GM23338 (cell line): ENCODE data around the gene BTRC. TPM values are rescaled to one million over a fixed set of nuclear protein-coding genes. Genes with fewer than 3 reads are reported as not detected.

Experiments
- ATAC-seq: fragments of 200-7000 bp; cut with Tn5 transposase; 3 replicates; pipeline ENCODE4 v1.9.1; 2020
- DNase-seq: peaks from one replicate; pipeline ENCODE4 v3.0.0-alpha.2; 2015; ENCODE audit warnings: low spot score
- H2AFZ ChIP-seq: fragments of 200-600 bp; sonication (generic); 2 replicates; pipeline ENCODE4 v1.8.0; 2016; ENCODE audit warnings: antibody characterized with exemption, mild to moderate bottlenecking, moderate library complexity
- H3F3A ChIP-seq: fragments of 200-600 bp; sonication (generic); replicated peaks from 2 replicates; pipeline ENCODE4 v1.8.0; 2017; ENCODE audit warnings: antibody characterized with exemption, mixed run types, low read depth
- H3K27ac ChIP-seq: fragments of 200-600 bp; sonication (generic); 2 replicates; pipeline ENCODE4 v1.6.1; 2016; ENCODE audit warnings: low read depth
- H3K27me3 ChIP-seq: fragments of 200-600 bp; sonication (generic); 2 replicates; pipeline ENCODE4 v1.8.0; 2016; ENCODE audit warnings: mild to moderate bottlenecking, mixed run types, moderate library complexity; ENCODE audit not compliant: insufficient read depth
- H3K36me3 ChIP-seq: fragments of 200-600 bp; sonication (generic); 2 replicates; pipeline ENCODE4 v1.8.0; 2016; ENCODE audit warnings: mild to moderate bottlenecking; ENCODE audit not compliant: insufficient read depth
- H3K4me1 ChIP-seq: fragments of 200-600 bp; sonication (generic); 2 replicates; pipeline ENCODE4 v1.8.0; 2016; ENCODE audit warnings: mild to moderate bottlenecking, moderate library complexity; ENCODE audit not compliant: insufficient read depth
- H3K4me2 ChIP-seq: fragments of 200-600 bp; sonication (generic); 2 replicates; pipeline ENCODE4 v1.7.1; 2017; ENCODE audit warnings: mixed run types
- H3K4me3 ChIP-seq: fragments of 200-600 bp; sonication (generic); 2 replicates; pipeline ENCODE4 v1.6.1; 2016; ENCODE audit warnings: mixed run types
- H3K79me2 ChIP-seq: fragments of 200-600 bp; sonication (generic); replicated peaks from 2 replicates; pipeline ENCODE4 v1.8.0; 2017; ENCODE audit warnings: mild to moderate bottlenecking; ENCODE audit not compliant: insufficient read depth
- H3K9me2 ChIP-seq: fragments of 200-600 bp; sonication (generic); 2 replicates; pipeline ENCODE4 v1.8.0; 2017; ENCODE audit not compliant: insufficient read depth
- H4K20me1 ChIP-seq: fragments of 200-600 bp; sonication (generic); replicated peaks from 2 replicates; pipeline ENCODE4 v1.8.0; 2017; ENCODE audit warnings: mild to moderate bottlenecking; ENCODE audit not compliant: insufficient read depth
- H3K27ac Mint-ChIP-seq: 2 replicates; pipeline ENCODE4 v1.8.0; 2020; ENCODE audit warnings: inconsistent platforms, mild to moderate bottlenecking, moderate library complexity, mixed read lengths
- H3K27me3 Mint-ChIP-seq: 3 replicates; pipeline ENCODE4 v1.8.0; 2022; ENCODE audit warnings: low read depth, mild to moderate bottlenecking, moderate library complexity, mixed read lengths, inconsistent platforms; ENCODE audit not compliant: insufficient read depth, poor library complexity
- H3K36me3 Mint-ChIP-seq: 3 replicates; pipeline ENCODE4 v1.8.0; 2021; ENCODE audit warnings: low read depth, mild to moderate bottlenecking, inconsistent platforms, moderate library complexity, mixed read lengths
- H3K4me1 Mint-ChIP-seq: 3 replicates; pipeline ENCODE4 v1.8.0; 2020; ENCODE audit warnings: mild to moderate bottlenecking, inconsistent platforms, mixed read lengths
- H3K4me3 Mint-ChIP-seq: 3 replicates; pipeline ENCODE4 v1.8.0; 2021; ENCODE audit warnings: moderate library complexity, mild to moderate bottlenecking, inconsistent platforms, mixed read lengths
- H3K9me3 Mint-ChIP-seq: 3 replicates; pipeline ENCODE4 v1.8.0; 2020; ENCODE audit warnings: moderate library complexity, mild to moderate bottlenecking, inconsistent platforms, mixed read lengths
- CREB1 ChIP-seq: fragments of 250-450 bp; sonication (Bioruptor Pico); IDR thresholded peaks from 2 replicates; pipeline ENCODE4 v1.5.0; 2020; ENCODE audit warnings: low read depth, mild to moderate bottlenecking, moderate library complexity
- EZH2 ChIP-seq: fragments of 200-600 bp; sonication (generic); IDR thresholded peaks from one replicate; pipeline ENCODE4 v1.8.0; 2017; ENCODE audit warnings: antibody characterized with exemption, mild to moderate bottlenecking, low read depth; ENCODE audit not compliant: unreplicated experiment
- EZH2phosphoT487 ChIP-seq: fragments of 200-600 bp; sonication (generic); IDR thresholded peaks from one replicate; pipeline ENCODE4 v1.8.1; 2018; ENCODE audit warnings: antibody characterized with exemption; ENCODE audit not compliant: unreplicated experiment
- JUNB ChIP-seq: IDR thresholded peaks from one replicate; pipeline ENCODE4 v1.6.1; 2016; ENCODE audit warnings: antibody characterized with exemption; ENCODE audit not compliant: unreplicated experiment
- NANOG ChIP-seq: IDR thresholded peaks from 2 replicates; pipeline ENCODE4 v1.6.1; 2016; ENCODE audit warnings: antibody characterized with exemption, borderline replicate concordance
- STAT1 ChIP-seq: IDR thresholded peaks from one replicate; pipeline ENCODE4 v1.6.1; 2016; ENCODE audit warnings: antibody characterized with exemption; ENCODE audit not compliant: unreplicated experiment
- ZNF331 ChIP-seq: fragments of 250-450 bp; sonication (Bioruptor Pico); IDR thresholded peaks from 2 replicates; pipeline ENCODE4 v1.5.0; 2020; ENCODE audit warnings: low read depth, mild to moderate bottlenecking, moderate library complexity
- polyA plus RNA-seq: library from polyadenylated mRNA; unstranded; fragments of >200 nt; fragmentation: Nextera tagmentation; extraction: Ambion mirVana; gene quantifications from 2 replicates; pipeline ENCODE4 v1.2.1, GENCODE V29; 2016
- total RNA-seq: library from RNA; depleted of rRNA; stranded (reverse); fragments of >200 nt; shearing (Covaris generic); gene quantifications from 2 replicates; pipeline ENCODE4 v1.2.3, GENCODE V29; 2014
- TF ChIP-seq, protein P1 (sequence below): IDR thresholded peaks from one replicate; pipeline ENCODE4 v1.6.1; 2018; ENCODE audit warnings: antibody characterized with exemption; ENCODE audit not compliant: unreplicated experiment
- TF ChIP-seq, protein P2 (sequence below), 2 experiments: fragments of 200-600 bp in 1 of 2; sonication (generic) in 1 of 2; conservative IDR thresholded peaks; 2 replicates each; pipeline versions ENCODE4 v1.5.1 to v1.6.1; 2016 to 2017; ENCODE audit warnings: antibody characterized with exemption in 2 of 2, low read depth in 2 of 2, mild to moderate bottlenecking in 2 of 2, moderate library complexity in 1 of 2
- TF ChIP-seq, protein P3 (sequence below): IDR thresholded peaks from 2 replicates; pipeline ENCODE4 v1.6.1; 2016; ENCODE audit warnings: antibody characterized with exemption
- TF ChIP-seq, protein P4 (sequence below): fragments of 250-450 bp; sonication (Bioruptor Pico); IDR thresholded peaks from 2 replicates; pipeline ENCODE4 v1.5.0; 2020; ENCODE audit warnings: mild to moderate bottlenecking, moderate library complexity

BTRC gene
- total and polyA plus RNA-seq, 2 experiments from 2014 or later, result 10.0 to 17.5 TPM

DNA sequence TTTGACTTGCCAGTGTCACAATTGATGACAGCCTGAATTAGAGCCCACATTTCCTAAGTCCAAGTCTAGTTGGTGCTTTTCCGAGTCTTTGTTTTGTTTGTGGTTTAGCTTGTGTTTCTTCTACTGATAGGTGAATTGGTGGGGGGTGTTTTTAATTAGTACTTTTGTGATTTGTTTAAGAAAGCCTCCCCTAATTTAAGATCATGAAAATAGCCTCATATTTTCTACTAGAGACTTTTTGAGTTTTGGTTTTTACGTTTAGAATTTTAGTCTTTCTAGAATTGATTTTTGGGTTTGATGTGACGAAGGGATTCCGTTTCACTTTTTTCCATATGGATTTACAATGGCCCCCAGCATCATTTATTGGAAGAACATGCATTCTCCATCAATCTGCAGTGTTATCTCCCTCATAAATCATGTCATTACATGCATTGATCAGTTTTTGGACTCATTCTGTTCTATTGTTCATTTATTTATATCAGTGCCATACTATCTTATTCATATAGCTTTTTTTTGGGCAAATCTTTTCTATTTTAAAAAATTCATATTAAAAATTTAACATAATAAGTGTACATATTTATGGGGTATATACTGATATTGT, 32.8 kb downstream of the BTRC start:
- H3K4me3 Mint-ChIP-seq, result no peak overlapping the region
- Histone ChIP-seq H3K79me2 (0 out of 2 replicates have a peak, but pooled peaks cover 4% of the 10 kb centered on the region), H3K9me2 (no peaks in the 10 kb centered on the region), H3K4me3 (no peak overlapping the region), H3K4me2 (no peak overlapping the region), H3K27me3 (no peaks in the 10 kb centered on the region), H2AFZ (no peak overlapping the region), H3K4me1 (no peaks in the 10 kb centered on the region), H3K36me3 (no peaks in the 10 kb centered on the region), H3K27ac (no peak overlapping the region), H4K20me1 (0 out of 2 replicates have a peak, but pooled peaks cover 5% of the 10 kb centered on the region), H3F3A (no peaks in the 10 kb centered on the region)
- peaks cover 2% of the 10 kb centered on the region for H3K27me3 Mint-ChIP-seq
- ATAC-seq (no peak), DNase-seq (no peak)
- no peak overlapping the region for H3K27ac Mint-ChIP-seq
- TF ChIP-seq, protein P1, sequence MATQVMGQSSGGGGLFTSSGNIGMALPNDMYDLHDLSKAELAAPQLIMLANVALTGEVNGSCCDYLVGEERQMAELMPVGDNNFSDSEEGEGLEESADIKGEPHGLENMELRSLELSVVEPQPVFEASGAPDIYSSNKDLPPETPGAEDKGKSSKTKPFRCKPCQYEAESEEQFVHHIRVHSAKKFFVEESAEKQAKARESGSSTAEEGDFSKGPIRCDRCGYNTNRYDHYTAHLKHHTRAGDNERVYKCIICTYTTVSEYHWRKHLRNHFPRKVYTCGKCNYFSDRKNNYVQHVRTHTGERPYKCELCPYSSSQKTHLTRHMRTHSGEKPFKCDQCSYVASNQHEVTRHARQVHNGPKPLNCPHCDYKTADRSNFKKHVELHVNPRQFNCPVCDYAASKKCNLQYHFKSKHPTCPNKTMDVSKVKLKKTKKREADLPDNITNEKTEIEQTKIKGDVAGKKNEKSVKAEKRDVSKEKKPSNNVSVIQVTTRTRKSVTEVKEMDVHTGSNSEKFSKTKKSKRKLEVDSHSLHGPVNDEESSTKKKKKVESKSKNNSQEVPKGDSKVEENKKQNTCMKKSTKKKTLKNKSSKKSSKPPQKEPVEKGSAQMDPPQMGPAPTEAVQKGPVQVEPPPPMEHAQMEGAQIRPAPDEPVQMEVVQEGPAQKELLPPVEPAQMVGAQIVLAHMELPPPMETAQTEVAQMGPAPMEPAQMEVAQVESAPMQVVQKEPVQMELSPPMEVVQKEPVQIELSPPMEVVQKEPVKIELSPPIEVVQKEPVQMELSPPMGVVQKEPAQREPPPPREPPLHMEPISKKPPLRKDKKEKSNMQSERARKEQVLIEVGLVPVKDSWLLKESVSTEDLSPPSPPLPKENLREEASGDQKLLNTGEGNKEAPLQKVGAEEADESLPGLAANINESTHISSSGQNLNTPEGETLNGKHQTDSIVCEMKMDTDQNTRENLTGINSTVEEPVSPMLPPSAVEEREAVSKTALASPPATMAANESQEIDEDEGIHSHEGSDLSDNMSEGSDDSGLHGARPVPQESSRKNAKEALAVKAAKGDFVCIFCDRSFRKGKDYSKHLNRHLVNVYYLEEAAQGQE, result no peak
- TF ChIP-seq NANOG (no peak), EZH2 (no peak), EZH2phosphoT487 (no peak), JUNB (no peak), CREB1 (CRISPR knock-in tag) (no peak), ZNF331 (CRISPR knock-in tag) (no peak), STAT1 (no peak)
- TF ChIP-seq, protein P2, sequence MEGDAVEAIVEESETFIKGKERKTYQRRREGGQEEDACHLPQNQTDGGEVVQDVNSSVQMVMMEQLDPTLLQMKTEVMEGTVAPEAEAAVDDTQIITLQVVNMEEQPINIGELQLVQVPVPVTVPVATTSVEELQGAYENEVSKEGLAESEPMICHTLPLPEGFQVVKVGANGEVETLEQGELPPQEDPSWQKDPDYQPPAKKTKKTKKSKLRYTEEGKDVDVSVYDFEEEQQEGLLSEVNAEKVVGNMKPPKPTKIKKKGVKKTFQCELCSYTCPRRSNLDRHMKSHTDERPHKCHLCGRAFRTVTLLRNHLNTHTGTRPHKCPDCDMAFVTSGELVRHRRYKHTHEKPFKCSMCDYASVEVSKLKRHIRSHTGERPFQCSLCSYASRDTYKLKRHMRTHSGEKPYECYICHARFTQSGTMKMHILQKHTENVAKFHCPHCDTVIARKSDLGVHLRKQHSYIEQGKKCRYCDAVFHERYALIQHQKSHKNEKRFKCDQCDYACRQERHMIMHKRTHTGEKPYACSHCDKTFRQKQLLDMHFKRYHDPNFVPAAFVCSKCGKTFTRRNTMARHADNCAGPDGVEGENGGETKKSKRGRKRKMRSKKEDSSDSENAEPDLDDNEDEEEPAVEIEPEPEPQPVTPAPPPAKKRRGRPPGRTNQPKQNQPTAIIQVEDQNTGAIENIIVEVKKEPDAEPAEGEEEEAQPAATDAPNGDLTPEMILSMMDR (conservative IDR thresholded peaks at IDR 0.05; ENCODE audit: low read depth in 2 of 2), result no peak
- TF ChIP-seq, protein P3, sequence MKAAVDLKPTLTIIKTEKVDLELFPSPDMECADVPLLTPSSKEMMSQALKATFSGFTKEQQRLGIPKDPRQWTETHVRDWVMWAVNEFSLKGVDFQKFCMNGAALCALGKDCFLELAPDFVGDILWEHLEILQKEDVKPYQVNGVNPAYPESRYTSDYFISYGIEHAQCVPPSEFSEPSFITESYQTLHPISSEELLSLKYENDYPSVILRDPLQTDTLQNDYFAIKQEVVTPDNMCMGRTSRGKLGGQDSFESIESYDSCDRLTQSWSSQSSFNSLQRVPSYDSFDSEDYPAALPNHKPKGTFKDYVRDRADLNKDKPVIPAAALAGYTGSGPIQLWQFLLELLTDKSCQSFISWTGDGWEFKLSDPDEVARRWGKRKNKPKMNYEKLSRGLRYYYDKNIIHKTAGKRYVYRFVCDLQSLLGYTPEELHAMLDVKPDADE, result no peak
- TF ChIP-seq, protein P4, sequence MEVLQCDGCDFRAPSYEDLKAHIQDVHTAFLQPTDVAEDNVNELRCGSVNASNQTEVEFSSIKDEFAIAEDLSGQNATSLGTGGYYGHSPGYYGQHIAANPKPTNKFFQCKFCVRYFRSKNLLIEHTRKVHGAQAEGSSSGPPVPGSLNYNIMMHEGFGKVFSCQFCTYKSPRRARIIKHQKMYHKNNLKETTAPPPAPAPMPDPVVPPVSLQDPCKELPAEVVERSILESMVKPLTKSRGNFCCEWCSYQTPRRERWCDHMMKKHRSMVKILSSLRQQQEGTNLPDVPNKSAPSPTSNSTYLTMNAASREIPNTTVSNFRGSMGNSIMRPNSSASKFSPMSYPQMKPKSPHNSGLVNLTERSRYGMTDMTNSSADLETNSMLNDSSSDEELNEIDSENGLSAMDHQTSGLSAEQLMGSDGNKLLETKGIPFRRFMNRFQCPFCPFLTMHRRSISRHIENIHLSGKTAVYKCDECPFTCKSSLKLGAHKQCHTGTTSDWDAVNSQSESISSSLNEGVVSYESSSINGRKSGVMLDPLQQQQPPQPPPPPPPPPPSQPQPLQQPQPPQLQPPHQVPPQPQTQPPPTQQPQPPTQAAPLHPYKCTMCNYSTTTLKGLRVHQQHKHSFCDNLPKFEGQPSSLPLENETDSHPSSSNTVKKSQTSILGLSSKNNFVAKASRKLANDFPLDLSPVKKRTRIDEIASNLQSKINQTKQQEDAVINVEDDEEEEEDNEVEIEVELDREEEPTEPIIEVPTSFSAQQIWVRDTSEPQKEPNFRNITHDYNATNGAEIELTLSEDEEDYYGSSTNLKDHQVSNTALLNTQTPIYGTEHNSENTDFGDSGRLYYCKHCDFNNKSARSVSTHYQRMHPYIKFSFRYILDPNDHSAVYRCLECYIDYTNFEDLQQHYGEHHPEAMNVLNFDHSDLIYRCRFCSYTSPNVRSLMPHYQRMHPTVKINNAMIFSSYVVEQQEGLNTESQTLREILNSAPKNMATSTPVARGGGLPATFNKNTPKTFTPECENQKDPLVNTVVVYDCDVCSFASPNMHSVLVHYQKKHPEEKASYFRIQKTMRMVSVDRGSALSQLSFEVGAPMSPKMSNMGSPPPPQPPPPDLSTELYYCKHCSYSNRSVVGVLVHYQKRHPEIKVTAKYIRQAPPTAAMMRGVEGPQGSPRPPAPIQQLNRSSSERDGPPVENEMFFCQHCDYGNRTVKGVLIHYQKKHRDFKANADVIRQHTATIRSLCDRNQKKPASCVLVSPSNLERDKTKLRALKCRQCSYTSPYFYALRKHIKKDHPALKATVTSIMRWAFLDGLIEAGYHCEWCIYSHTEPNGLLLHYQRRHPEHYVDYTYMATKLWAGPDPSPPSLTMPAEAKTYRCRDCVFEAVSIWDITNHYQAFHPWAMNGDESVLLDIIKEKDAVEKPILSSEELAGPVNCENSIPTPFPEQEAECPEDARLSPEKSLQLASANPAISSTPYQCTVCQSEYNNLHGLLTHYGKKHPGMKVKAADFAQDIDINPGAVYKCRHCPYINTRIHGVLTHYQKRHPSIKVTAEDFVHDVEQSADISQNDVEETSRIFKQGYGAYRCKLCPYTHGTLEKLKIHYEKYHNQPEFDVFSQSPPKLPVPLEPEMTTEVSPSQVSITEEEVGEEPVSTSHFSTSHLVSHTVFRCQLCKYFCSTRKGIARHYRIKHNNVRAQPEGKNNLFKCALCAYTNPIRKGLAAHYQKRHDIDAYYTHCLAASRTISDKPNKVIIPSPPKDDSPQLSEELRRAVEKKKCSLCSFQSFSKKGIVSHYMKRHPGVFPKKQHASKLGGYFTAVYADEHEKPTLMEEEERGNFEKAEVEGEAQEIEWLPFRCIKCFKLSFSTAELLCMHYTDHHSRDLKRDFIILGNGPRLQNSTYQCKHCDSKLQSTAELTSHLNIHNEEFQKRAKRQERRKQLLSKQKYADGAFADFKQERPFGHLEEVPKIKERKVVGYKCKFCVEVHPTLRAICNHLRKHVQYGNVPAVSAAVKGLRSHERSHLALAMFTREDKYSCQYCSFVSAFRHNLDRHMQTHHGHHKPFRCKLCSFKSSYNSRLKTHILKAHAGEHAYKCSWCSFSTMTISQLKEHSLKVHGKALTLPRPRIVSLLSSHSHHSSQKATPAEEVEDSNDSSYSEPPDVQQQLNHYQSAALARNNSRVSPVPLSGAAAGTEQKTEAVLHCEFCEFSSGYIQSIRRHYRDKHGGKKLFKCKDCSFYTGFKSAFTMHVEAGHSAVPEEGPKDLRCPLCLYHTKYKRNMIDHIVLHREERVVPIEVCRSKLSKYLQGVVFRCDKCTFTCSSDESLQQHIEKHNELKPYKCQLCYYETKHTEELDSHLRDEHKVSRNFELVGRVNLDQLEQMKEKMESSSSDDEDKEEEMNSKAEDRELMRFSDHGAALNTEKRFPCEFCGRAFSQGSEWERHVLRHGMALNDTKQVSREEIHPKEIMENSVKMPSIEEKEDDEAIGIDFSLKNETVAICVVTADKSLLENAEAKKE (CRISPR knock-in tag), result no peak
- no peaks in the 10 kb centered on the region for H3K4me1 Mint-ChIP-seq
- H3K9me3 Mint-ChIP-seq, result no peaks in the 10 kb centered on the region
- H3K36me3 Mint-ChIP-seq, result no peaks in the 10 kb centered on the region
